Measurements from ENCODE around the gene DGKD.

Gene DGKD

DNA sequence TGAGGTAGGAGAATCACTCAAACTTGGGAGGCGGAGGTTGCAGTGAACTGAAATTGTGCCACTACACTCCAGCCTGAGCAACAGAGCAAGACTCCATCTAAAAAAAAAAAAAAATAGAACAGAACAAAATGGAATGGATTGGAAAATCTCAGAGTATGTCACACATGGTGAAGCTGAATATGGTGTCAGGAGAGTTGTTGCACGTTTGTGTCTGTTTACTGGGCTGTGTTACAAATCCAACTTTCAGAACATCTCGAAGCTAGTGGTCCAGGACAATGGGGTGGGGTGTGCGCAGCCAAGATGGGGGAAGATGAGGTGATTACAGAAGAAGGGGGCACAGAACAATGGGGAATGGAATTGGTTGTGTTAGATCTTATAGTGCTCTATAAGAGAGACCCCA is 29.0 kb upstream of the DGKD start:
- no peak overlapping the region for H3K9ac ChIP-seq (ENCODE audit: low read depth, low read length)
- H3K4me3 ChIP-seq (ENCODE audit: low read depth in 1 of 2, low read length in 2 of 2) = no peak overlapping the region
- H3K27me3 ChIP-seq (ENCODE audit: insufficient read depth, low read length, poor library complexity) = peaks cover 2% of the 10 kb centered on the region
- H3K36me3 ChIP-seq (ENCODE audit: insufficient read depth, low read length) = no peaks in the 10 kb centered on the region
- no peak for DNase-seq
- no peaks in the 10 kb centered on the region for H4K20me1 ChIP-seq (ENCODE audit: insufficient read depth, low read length)
- TF ChIP-seq, protein P1, sequence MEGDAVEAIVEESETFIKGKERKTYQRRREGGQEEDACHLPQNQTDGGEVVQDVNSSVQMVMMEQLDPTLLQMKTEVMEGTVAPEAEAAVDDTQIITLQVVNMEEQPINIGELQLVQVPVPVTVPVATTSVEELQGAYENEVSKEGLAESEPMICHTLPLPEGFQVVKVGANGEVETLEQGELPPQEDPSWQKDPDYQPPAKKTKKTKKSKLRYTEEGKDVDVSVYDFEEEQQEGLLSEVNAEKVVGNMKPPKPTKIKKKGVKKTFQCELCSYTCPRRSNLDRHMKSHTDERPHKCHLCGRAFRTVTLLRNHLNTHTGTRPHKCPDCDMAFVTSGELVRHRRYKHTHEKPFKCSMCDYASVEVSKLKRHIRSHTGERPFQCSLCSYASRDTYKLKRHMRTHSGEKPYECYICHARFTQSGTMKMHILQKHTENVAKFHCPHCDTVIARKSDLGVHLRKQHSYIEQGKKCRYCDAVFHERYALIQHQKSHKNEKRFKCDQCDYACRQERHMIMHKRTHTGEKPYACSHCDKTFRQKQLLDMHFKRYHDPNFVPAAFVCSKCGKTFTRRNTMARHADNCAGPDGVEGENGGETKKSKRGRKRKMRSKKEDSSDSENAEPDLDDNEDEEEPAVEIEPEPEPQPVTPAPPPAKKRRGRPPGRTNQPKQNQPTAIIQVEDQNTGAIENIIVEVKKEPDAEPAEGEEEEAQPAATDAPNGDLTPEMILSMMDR (IDR thresholded peaks at IDR 0.05; ENCODE audit: borderline replicate concordance, extremely low read depth, low read length, poor library complexity, severe bottlenecking) = no peak
- no peak for TF ChIP-seq EZH2 (IDR thresholded peaks at IDR 0.05; ENCODE audit: borderline replicate concordance, low read depth, low read length, severe bottlenecking)
- no peak overlapping the region for H2AFZ ChIP-seq (ENCODE audit: low read depth, low read length)
- H3K27ac ChIP-seq (ENCODE audit: low read length) = no peak overlapping the region
- no peak overlapping the region for H3K4me2 ChIP-seq (ENCODE audit: insufficient read depth, low read length)
- H3K4me1 ChIP-seq (ENCODE audit: insufficient read depth, low read length) = no peaks in the 10 kb centered on the region
- no peaks in the 10 kb centered on the region for H3K79me2 ChIP-seq (ENCODE audit: insufficient read depth, low read length)
- H3K9me3 ChIP-seq (ENCODE audit: insufficient read depth, low read length, severe bottlenecking) = no peaks in the 10 kb centered on the region
- no peak for ATAC-seq (ENCODE audit: insufficient read depth, low read depth)

DNA sequence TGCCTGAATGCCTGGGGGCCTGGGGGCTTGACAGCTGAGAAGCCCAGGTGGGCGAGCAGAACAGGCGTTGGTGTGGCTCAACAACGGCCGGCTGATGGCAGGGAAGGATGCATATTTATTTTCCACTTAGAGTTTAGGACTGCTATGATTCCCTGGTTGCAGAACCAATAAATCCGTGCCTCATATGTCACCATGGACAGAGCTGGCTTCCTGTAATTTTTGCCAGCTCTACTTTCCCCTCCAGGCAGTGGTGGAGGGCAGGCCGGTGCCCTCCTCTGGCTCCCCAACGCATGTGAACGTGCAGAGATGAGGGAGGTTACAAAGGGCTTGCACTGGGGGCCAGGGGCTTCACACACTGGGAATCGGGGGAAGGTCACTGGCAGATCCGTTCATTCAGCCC is 28.5 kb upstream of the DGKD start:
- H3K27ac ChIP-seq (ENCODE audit: low read length) = no peak overlapping the region
- H3K9ac ChIP-seq (ENCODE audit: low read depth, low read length) = no peak overlapping the region
- ATAC-seq (ENCODE audit: insufficient read depth, low read depth) (no peak), DNase-seq (no peak)
- no peak overlapping the region for H3K4me2 ChIP-seq (ENCODE audit: insufficient read depth, low read length)
- H3K4me3 ChIP-seq (ENCODE audit: low read depth in 1 of 2, low read length in 2 of 2) = no peak overlapping the region
- H3K9me3 ChIP-seq (ENCODE audit: insufficient read depth, low read length, severe bottlenecking) = no peaks in the 10 kb centered on the region
- no peaks in the 10 kb centered on the region for H4K20me1 ChIP-seq (ENCODE audit: insufficient read depth, low read length)
- no peaks in the 10 kb centered on the region for H3K36me3 ChIP-seq (ENCODE audit: insufficient read depth, low read length)
- H3K27me3 ChIP-seq (ENCODE audit: insufficient read depth, low read length, poor library complexity) = no peaks in the 10 kb centered on the region
- H3K79me2 ChIP-seq (ENCODE audit: insufficient read depth, low read length) = no peaks in the 10 kb centered on the region
- no peaks in the 10 kb centered on the region for H3K4me1 ChIP-seq (ENCODE audit: insufficient read depth, low read length)
- TF ChIP-seq, protein P1 (IDR thresholded peaks at IDR 0.05; ENCODE audit: borderline replicate concordance, extremely low read depth, low read length, poor library complexity, severe bottlenecking) = no peak
- TF ChIP-seq EZH2 (IDR thresholded peaks at IDR 0.05; ENCODE audit: borderline replicate concordance, low read depth, low read length, severe bottlenecking) = no peak
- no peak overlapping the region for H2AFZ ChIP-seq (ENCODE audit: low read depth, low read length)

DNA sequence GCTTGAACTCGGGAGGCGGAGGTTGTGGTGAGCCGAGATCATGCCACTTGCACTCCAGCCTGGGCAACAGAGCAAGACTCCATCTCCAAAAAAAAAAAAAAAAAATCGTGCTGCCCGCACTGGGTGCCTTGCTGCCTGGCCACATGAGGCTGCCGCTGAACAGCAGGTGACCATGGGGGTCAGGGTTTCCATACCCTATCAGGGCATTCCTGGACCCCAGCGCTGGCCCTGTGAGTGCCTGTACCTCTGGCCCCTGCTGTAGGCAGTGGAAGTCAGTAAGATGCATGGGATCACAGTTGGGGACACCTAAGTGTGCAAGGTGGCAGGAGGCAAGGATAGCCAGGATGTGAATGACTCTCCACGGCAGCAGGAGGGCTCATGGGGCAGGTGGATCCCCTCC is 27.8 kb upstream of the DGKD start:
- no peak for ATAC-seq (ENCODE audit: insufficient read depth, low read depth)
- no peaks in the 10 kb centered on the region for H3K27me3 ChIP-seq (ENCODE audit: insufficient read depth, low read length, poor library complexity)
- H3K36me3 ChIP-seq (ENCODE audit: insufficient read depth, low read length) = no peaks in the 10 kb centered on the region
- H3K4me1 ChIP-seq (ENCODE audit: insufficient read depth, low read length) = no peaks in the 10 kb centered on the region
- no peak overlapping the region for H2AFZ ChIP-seq (ENCODE audit: low read depth, low read length)
- no peak for DNase-seq
- H3K9ac ChIP-seq (ENCODE audit: low read depth, low read length) = no peak overlapping the region
- H3K4me3 ChIP-seq (ENCODE audit: low read depth in 1 of 2, low read length in 2 of 2) = no peak overlapping the region
- no peaks in the 10 kb centered on the region for H4K20me1 ChIP-seq (ENCODE audit: insufficient read depth, low read length)
- no peak overlapping the region for H3K4me2 ChIP-seq (ENCODE audit: insufficient read depth, low read length)
- no peak for TF ChIP-seq EZH2 (IDR thresholded peaks at IDR 0.05; ENCODE audit: borderline replicate concordance, low read depth, low read length, severe bottlenecking)
- TF ChIP-seq, protein P1 (IDR thresholded peaks at IDR 0.05; ENCODE audit: borderline replicate concordance, extremely low read depth, low read length, poor library complexity, severe bottlenecking) = no peak
- H3K79me2 ChIP-seq (ENCODE audit: insufficient read depth, low read length) = no peaks in the 10 kb centered on the region
- H3K27ac ChIP-seq (ENCODE audit: low read length) = no peak overlapping the region
- no peaks in the 10 kb centered on the region for H3K9me3 ChIP-seq (ENCODE audit: insufficient read depth, low read length, severe bottlenecking)

DNA sequence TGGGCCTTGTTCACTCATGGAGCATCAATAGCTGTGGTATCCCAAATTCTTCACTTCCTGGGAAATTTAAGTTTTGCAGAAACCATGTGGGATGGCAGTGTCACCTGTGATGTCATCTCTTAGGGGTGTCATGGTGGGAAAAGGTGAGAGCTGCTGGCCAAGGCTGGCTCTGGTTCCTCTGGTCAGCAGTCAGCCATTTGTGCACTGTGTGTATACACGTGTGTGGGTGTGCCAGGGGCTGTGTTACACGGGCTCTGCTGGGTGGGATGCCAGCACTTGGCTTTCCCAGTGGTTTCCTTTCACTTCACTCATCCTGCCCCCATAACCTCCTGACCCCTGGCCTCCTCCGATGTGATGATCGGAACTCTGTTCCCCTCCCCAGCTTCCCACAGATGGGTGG is 25.4 kb upstream of the DGKD start:
- Histone ChIP-seq H3K4me1 (ENCODE audit: insufficient read depth, low read length) (0 out of 2 replicates have a peak, but pooled peaks cover 3% of the 10 kb centered on the region), H2AFZ (ENCODE audit: low read depth, low read length) (no peak overlapping the region), H3K9ac (ENCODE audit: low read depth, low read length) (no peak overlapping the region), H3K4me3 (ENCODE audit: low read depth in 1 of 2, low read length in 2 of 2) (no peak overlapping the region), H3K36me3 (ENCODE audit: insufficient read depth, low read length) (no peaks in the 10 kb centered on the region), H3K9me3 (ENCODE audit: insufficient read depth, low read length, severe bottlenecking) (no peaks in the 10 kb centered on the region), H3K4me2 (ENCODE audit: insufficient read depth, low read length) (no peak overlapping the region), H3K27ac (ENCODE audit: low read length) (no peak overlapping the region), H3K79me2 (ENCODE audit: insufficient read depth, low read length) (no peaks in the 10 kb centered on the region), H3K27me3 (ENCODE audit: insufficient read depth, low read length, poor library complexity) (no peaks in the 10 kb centered on the region), H4K20me1 (ENCODE audit: insufficient read depth, low read length) (no peaks in the 10 kb centered on the region)
- DNase-seq (no peak), ATAC-seq (ENCODE audit: insufficient read depth, low read depth) (no peak)
- TF ChIP-seq, protein P1 (IDR thresholded peaks at IDR 0.05; ENCODE audit: borderline replicate concordance, extremely low read depth, low read length, poor library complexity, severe bottlenecking) = no peak
- no peak for TF ChIP-seq EZH2 (IDR thresholded peaks at IDR 0.05; ENCODE audit: borderline replicate concordance, low read depth, low read length, severe bottlenecking)
